MM.1S (cell line): ENCODE measurements around the gene SYNDIG1.

Experiments used
- DNase-seq: peaks from one replicate; pipeline ENCODE4 v3.0.0-alpha.2; 2015
- H2AFZ ChIP-seq: fragments of 300-600 bp; sonication (generic); 2 replicates; pipeline ENCODE4 v1.6.0; 2016; ENCODE audit warnings: antibody characterized with exemption, low read length
- H3F3A ChIP-seq: fragments of 300-600 bp; sonication (generic); 2 replicates; pipeline ENCODE4 v1.6.1; 2016; ENCODE audit warnings: mild to moderate bottlenecking, antibody characterized with exemption, low read length, moderate library complexity, mixed read lengths; ENCODE audit not compliant: insufficient read depth
- H3K27ac ChIP-seq: fragments of 300-600 bp; sonication (generic); 2 replicates; pipeline ENCODE4 v1.5.1; 2016; ENCODE audit warnings: mild to moderate bottlenecking, low read length
- H3K27me3 ChIP-seq: fragments of 300-600 bp; sonication (generic); replicated peaks from 2 replicates; pipeline ENCODE4 v1.6.0; 2016; ENCODE audit warnings: low read length; ENCODE audit not compliant: insufficient read depth
- H3K36me3 ChIP-seq: fragments of 300-600 bp; sonication (generic); replicated peaks from 2 replicates; pipeline ENCODE4 v1.6.1; 2016; ENCODE audit warnings: mild to moderate bottlenecking, low read length, mixed read lengths; ENCODE audit not compliant: insufficient read depth
- H3K4me1 ChIP-seq: fragments of 300-600 bp; sonication (generic); 2 replicates; pipeline ENCODE4 v1.6.1; 2016; ENCODE audit warnings: low read length, mixed read lengths
- H3K4me2 ChIP-seq: fragments of 300-600 bp; sonication (generic); 2 replicates; pipeline ENCODE4 v1.6.0; 2016; ENCODE audit warnings: low read depth, low read length
- H3K4me3 ChIP-seq: fragments of 300-600 bp; sonication (generic); 2 replicates; pipeline ENCODE4 v1.5.1; 2016; ENCODE audit warnings: low read length, mixed read lengths
- H3K79me2 ChIP-seq: fragments of 300-600 bp; sonication (generic); 2 replicates; pipeline ENCODE4 v1.6.1; 2016; ENCODE audit warnings: mixed run types, low read length, mixed read lengths
- H3K9ac ChIP-seq: fragments of 300-600 bp; sonication (generic); 2 replicates; pipeline ENCODE4 v1.6.1; 2016; ENCODE audit warnings: low read length, mixed read lengths
- H3K9me2 ChIP-seq: fragments of 300-600 bp; sonication (generic); replicated peaks from 2 replicates; pipeline ENCODE4 v1.6.1; 2016; ENCODE audit warnings: mild to moderate bottlenecking, low read length, mixed read lengths; ENCODE audit not compliant: insufficient read depth
- H3K9me3 ChIP-seq: fragments of 300-600 bp; sonication (generic); replicated peaks from 2 replicates; pipeline ENCODE4 v1.6.1; 2016; ENCODE audit warnings: mild to moderate bottlenecking, low read length, mixed read lengths; ENCODE audit not compliant: insufficient read depth
- H4K20me1 ChIP-seq: fragments of 300-600 bp; sonication (generic); 2 replicates; pipeline ENCODE4 v1.6.1; 2016; ENCODE audit warnings: mild to moderate bottlenecking, low read length, moderate library complexity, mixed read lengths; ENCODE audit not compliant: insufficient read depth
- CTCF ChIP-seq: fragments of 300-600 bp; sonication (generic); IDR thresholded peaks from 2 replicates; pipeline ENCODE4 v1.5.1; 2016; ENCODE audit warnings: antibody characterized with exemption, low read length, mixed read lengths
- EZH2 ChIP-seq: fragments of 300-600 bp; sonication (generic); optimal IDR thresholded peaks from 2 replicates; pipeline ENCODE3; 2017; ENCODE audit warnings: low read depth, mild to moderate bottlenecking, antibody characterized with exemption, low read length, mixed read lengths
- EZH2phosphoT487 ChIP-seq: fragments of 300-600 bp; sonication (generic); IDR thresholded peaks from 2 replicates; pipeline ENCODE4 v1.6.1; 2018; ENCODE audit warnings: antibody characterized with exemption, low read length

SYNDIG1 gene

GRCh38 chr20:24523661-24524060 is 54.2 kb downstream of the SYNDIG1 start:
- Histone ChIP-seq H3K4me1 (no peaks in the 10 kb centered on the region), H3K4me3 (no peak overlapping the region), H4K20me1 (no peaks in the 10 kb centered on the region), H3K79me2 (peaks cover 44% of the 10 kb centered on the region), H3F3A (no peaks in the 10 kb centered on the region), H3K27me3 (no peaks in the 10 kb centered on the region), H3K4me2 (no peak overlapping the region), H3K9me2 (no peaks in the 10 kb centered on the region), H2AFZ (no peak overlapping the region), H3K9me3 (no peaks in the 10 kb centered on the region), H3K36me3 (no peaks in the 10 kb centered on the region), H3K27ac (no peak overlapping the region), H3K9ac (no peak overlapping the region)
- no peak for DNase-seq
- TF ChIP-seq CTCF: no peak
- no peak for TF ChIP-seq EZH2
- no peak for TF ChIP-seq EZH2phosphoT487

- Histone ChIP-seq H3K9me3 (no peaks in the 10 kb centered on the region), H3K4me3 (no peak overlapping the region)
Measured at GRCh38 chr20:24528583-24529368, 59.3 kb downstream of the SYNDIG1 start.

GRCh38 chr20:24529369-24529719 is 59.9 kb downstream of the SYNDIG1 start:
- H3K36me3 ChIP-seq: no peaks in the 10 kb centered on the region
- H3K4me2 ChIP-seq: no peak overlapping the region
- H3K4me3 ChIP-seq: no peak overlapping the region
- no peaks in the 10 kb centered on the region for H3F3A ChIP-seq
- DNase-seq: no peak
- no peaks in the 10 kb centered on the region for H4K20me1 ChIP-seq
- H3K9ac ChIP-seq: no peak overlapping the region
- no peak overlapping the region for H3K27ac ChIP-seq
- H3K4me1 ChIP-seq: no peaks in the 10 kb centered on the region
- TF ChIP-seq EZH2: no peak
- TF ChIP-seq CTCF: no peak
- no peak for TF ChIP-seq EZH2phosphoT487
- no peaks in the 10 kb centered on the region for H3K27me3 ChIP-seq
- H3K9me3 ChIP-seq: no peaks in the 10 kb centered on the region
- H3K79me2 ChIP-seq: peaks cover 70% of the 10 kb centered on the region
- no peaks in the 10 kb centered on the region for H3K9me2 ChIP-seq
- H2AFZ ChIP-seq: no peak overlapping the region

More at GRCh38 chr20:24528583-24529368, 59.3 kb downstream of the SYNDIG1 start:
- no peaks in the 10 kb centered on the region for H3K36me3 ChIP-seq
- no peaks in the 10 kb centered on the region for H4K20me1 ChIP-seq
- no peak overlapping the region for H3K4me2 ChIP-seq
- no peaks in the 10 kb centered on the region for H3F3A ChIP-seq
- no peaks in the 10 kb centered on the region for H3K27me3 ChIP-seq
- no peaks in the 10 kb centered on the region for H3K9me2 ChIP-seq
- H3K27ac ChIP-seq: no peak overlapping the region
- H2AFZ ChIP-seq: no peak overlapping the region
- TF ChIP-seq EZH2phosphoT487: no peak
- TF ChIP-seq CTCF: no peak
- TF ChIP-seq EZH2: no peak
- DNase-seq: no peak
- no peak overlapping the region for H3K9ac ChIP-seq
- no peaks in the 10 kb centered on the region for H3K4me1 ChIP-seq
- peaks cover 69% of the 10 kb centered on the region for H3K79me2 ChIP-seq
